ENCODE data around the gene PAFAH1B1.
"Not testable (repeated sequence)": the region's sequence is repeated elsewhere in the genome, so short reads cannot be mapped to it uniquely, and the experiment has no call there.

PAFAH1B1 gene

GRCh38 chr17:2690165-2691068 is 97.0 kb downstream of the PAFAH1B1 start:
- DNase-seq = no peak

- DNase-seq = no peak
Observed at GRCh38 chr17:2691069-2691871, 97.8 kb downstream of the PAFAH1B1 start.

GRCh38 chr17:2691965-2692780 is 98.7 kb downstream of the PAFAH1B1 start:
- no peak for DNase-seq

GRCh38 chr17:2692781-2693135 is 99.3 kb downstream of the PAFAH1B1 start:
- no peak for DNase-seq

GRCh38 chr17:2693561-2694380 is 100.3 kb downstream of the PAFAH1B1 start:
- no peak for DNase-seq

GRCh38 chr17:2694381-2695242 is 101.2 kb downstream of the PAFAH1B1 start:
- no peak for DNase-seq

- DNase-seq = no peak
Observed at GRCh38 chr17:2695243-2695960, 101.9 kb downstream of the PAFAH1B1 start.

- DNase-seq = no peak
Observed at GRCh38 chr17:2695961-2696760, 102.7 kb downstream of the PAFAH1B1 start.

GRCh38 chr17:2697611-2698162 is 104.2 kb downstream of the PAFAH1B1 start:
- DNase-seq = no peak

GRCh38 chr17:2699216-2699805 is 105.9 kb downstream of the PAFAH1B1 start:
- not testable (repeated sequence) for DNase-seq

- no peak for DNase-seq
Observed at GRCh38 chr17:2700030-2700490, 106.6 kb downstream of the PAFAH1B1 start.

- no peak for DNase-seq
Observed at GRCh38 chr17:2700491-2701141, 107.2 kb downstream of the PAFAH1B1 start.

GRCh38 chr17:2701161-2701995 is 107.9 kb downstream of the PAFAH1B1 start:
- DNase-seq = no peak

- DNase-seq = no peak
Observed at GRCh38 chr17:2701996-2702741, 108.7 kb downstream of the PAFAH1B1 start.

GRCh38 chr17:2703181-2703580 is 109.7 kb downstream of the PAFAH1B1 start:
- DNase-seq = no peak

GRCh38 chr17:2703606-2704005 is 110.2 kb downstream of the PAFAH1B1 start:
- DNase-seq = no peak

Data from GF-D8 (cell line).